Measurements from ENCODE around the gene C6orf47. TPM values are rescaled to one million over a fixed set of nuclear protein-coding genes. Genes with fewer than 3 reads are reported as not detected.

The C6orf47 gene
- total and polyA plus RNA-seq, 2 of the 13 experiments (the other 11 are each of a cell fraction or from before 2014, with no cell fraction given): 1.7 to 18.1 TPM

DNA sequence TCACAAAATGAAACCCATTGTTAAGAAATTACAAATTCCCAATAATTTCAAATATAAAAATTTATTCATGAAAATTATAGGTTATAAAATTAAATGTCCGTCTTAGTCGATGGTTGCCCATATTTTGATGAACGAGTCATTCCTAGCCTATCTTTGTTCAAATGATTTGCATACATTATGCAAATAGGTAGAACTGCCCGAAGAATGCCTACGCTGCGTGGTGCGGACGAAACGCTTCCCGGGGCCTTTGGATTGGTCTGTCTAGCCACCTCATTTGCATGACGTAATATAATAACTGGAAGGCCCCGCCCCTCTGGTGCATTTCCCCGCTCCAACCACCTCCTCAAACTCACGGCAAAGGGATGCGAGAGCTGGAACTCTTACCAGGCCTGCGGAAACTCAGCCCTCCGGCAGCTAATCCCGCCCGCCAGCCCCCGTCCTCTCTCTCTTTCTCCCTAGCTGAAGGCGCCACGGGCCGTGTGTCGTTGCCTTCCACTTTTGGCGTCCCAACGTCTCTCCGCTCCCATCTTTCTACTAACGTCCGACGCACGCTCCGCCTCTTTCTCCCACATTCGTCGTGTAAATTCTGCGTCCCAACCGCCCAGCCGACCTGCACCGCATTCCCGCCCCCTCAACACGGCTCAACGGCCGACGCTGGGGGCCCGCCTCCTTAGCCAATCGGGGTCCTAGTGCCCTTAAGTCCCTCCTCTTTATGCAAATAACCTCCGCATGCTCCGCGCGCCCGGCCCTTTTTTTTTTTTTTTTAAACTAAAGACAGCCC lies 40.6 kb downstream of the C6orf47 start (continued):
- no peak for TF ChIP-seq CC2D1A (CRISPR knock-in tag; IDR thresholded peaks at IDR 0.05)
- no peak for TF ChIP-seq ZNF253 (CRISPR knock-in tag; IDR thresholded peaks at IDR 0.05; ENCODE audit: borderline replicate concordance)
- no peak for TF ChIP-seq ZNF33A (CRISPR knock-in tag; IDR thresholded peaks at IDR 0.05; ENCODE audit: borderline replicate concordance)
- TF ChIP-seq ZSCAN25 (CRISPR knock-in tag; IDR thresholded peaks at IDR 0.05): no peak
- TF ChIP-seq PRPF4 (IDR thresholded peaks at IDR 0.05; ENCODE audit: low read depth, low read length, poor library complexity, severe bottlenecking): no peak
- TF ChIP-seq TEAD2 (CRISPR knock-in tag; IDR thresholded peaks at IDR 0.05): no peak
- TF ChIP-seq SP140L (CRISPR knock-in tag; IDR thresholded peaks at IDR 0.05; ENCODE audit: borderline replicate concordance): no peak
- no peak for TF ChIP-seq RAD51 (IDR thresholded peaks at IDR 0.05; ENCODE audit: borderline replicate concordance)
- no peak for TF ChIP-seq PHB2 (IDR thresholded peaks at IDR 0.05; ENCODE audit: partially characterized antibody)
- TF ChIP-seq, protein P1, sequence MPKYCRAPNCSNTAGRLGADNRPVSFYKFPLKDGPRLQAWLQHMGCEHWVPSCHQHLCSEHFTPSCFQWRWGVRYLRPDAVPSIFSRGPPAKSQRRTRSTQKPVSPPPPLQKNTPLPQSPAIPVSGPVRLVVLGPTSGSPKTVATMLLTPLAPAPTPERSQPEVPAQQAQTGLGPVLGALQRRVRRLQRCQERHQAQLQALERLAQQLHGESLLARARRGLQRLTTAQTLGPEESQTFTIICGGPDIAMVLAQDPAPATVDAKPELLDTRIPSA (CRISPR knock-in tag; IDR thresholded peaks at IDR 0.05; ENCODE audit: borderline replicate concordance): no peak
- TF ChIP-seq MYNN (CRISPR knock-in tag; IDR thresholded peaks at IDR 0.05; ENCODE audit: low read depth): no peak
- TF ChIP-seq TSC22D2 (CRISPR knock-in tag; IDR thresholded peaks at IDR 0.05; ENCODE audit: borderline replicate concordance): no peak; the same call in 1 of the 2 replicates
- TF ChIP-seq NCOA5 (CRISPR knock-in tag; IDR thresholded peaks at IDR 0.05): no peak
- no peak for TF ChIP-seq ZNF792 (CRISPR knock-in tag; IDR thresholded peaks at IDR 0.05)
- TF ChIP-seq ATF7-NPFF (CRISPR knock-in tag; IDR thresholded peaks at IDR 0.05; ENCODE audit: low read depth): peak; percentile 84; the same call in 1 of the 2 replicates
- TF ChIP-seq, protein P2, sequence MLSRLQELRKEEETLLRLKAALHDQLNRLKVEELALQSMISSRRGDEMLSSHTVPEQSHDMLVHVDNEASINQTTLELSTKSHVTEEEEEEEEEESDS (CRISPR knock-in tag; IDR thresholded peaks at IDR 0.05; ENCODE audit: borderline replicate concordance): peak; percentile 97
- TF ChIP-seq, protein P3, sequence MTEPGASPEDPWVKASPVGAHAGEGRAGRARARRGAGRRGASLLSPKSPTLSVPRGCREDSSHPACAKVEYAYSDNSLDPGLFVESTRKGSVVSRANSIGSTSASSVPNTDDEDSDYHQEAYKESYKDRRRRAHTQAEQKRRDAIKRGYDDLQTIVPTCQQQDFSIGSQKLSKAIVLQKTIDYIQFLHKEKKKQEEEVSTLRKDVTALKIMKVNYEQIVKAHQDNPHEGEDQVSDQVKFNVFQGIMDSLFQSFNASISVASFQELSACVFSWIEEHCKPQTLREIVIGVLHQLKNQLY (CRISPR knock-in tag; IDR thresholded peaks at IDR 0.05): no peak
- no peak; the same call in 1 of the 2 replicates for TF ChIP-seq MAZ (IDR thresholded peaks at IDR 0.05; ENCODE audit: borderline replicate concordance, low read depth, low read length)
- TF ChIP-seq MAZ (CRISPR knock-in tag; IDR thresholded peaks at IDR 0.05; ENCODE audit: low read depth): 0 out of 2 replicates have a peak, but pooled peaks have one; percentile 45
- 0 out of 2 replicates have a peak, but pooled peaks have one; percentile 19 for TF ChIP-seq ZNF761 (CRISPR knock-in tag; conservative IDR thresholded peaks at IDR 0.05)
- TF ChIP-seq, protein P4, sequence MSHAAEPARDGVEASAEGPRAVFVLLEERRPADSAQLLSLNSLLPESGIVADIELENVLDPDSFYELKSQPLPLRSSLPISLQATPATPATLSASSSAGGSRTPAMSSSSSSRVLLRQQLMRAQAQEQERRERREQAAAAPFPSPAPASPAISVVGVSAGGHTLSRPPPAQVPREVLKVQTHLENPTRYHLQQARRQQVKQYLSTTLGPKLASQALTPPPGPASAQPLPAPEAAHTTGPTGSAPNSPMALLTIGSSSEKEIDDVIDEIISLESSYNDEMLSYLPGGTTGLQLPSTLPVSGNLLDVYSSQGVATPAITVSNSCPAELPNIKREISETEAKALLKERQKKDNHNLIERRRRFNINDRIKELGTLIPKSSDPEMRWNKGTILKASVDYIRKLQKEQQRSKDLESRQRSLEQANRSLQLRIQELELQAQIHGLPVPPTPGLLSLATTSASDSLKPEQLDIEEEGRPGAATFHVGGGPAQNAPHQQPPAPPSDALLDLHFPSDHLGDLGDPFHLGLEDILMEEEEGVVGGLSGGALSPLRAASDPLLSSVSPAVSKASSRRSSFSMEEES (CRISPR knock-in tag; IDR thresholded peaks at IDR 0.05): peak; percentile 30
- peak; percentile 43; the same call in 1 of the 2 replicates for TF ChIP-seq ZFP90 (CRISPR knock-in tag; IDR thresholded peaks at IDR 0.05; ENCODE audit: borderline replicate concordance)
- TF ChIP-seq MEIS2 (CRISPR knock-in tag; IDR thresholded peaks at IDR 0.05): 0 out of 2 replicates have a peak, but pooled peaks have one; percentile 84
- TF ChIP-seq SRSF9 (IDR thresholded peaks at IDR 0.05; ENCODE audit: borderline replicate concordance, insufficient read depth, low read depth, low read length, poor library complexity, severe bottlenecking): no peak
- TF ChIP-seq ATRX (CRISPR knock-in tag; IDR thresholded peaks at IDR 0.05; ENCODE audit: borderline replicate concordance): no peak

Data from HepG2 (cell line).